ENCODE results near the gene MYO10. TPM values are rescaled to one million over a fixed set of nuclear protein-coding genes. Genes with fewer than 3 reads are reported as not detected.

The MYO10 gene
- total RNA-seq, 1 experiment from 2014 or later: 89.8 TPM

- TF ChIP-seq IRF2 (CRISPR knock-in tag; IDR thresholded peaks at IDR 0.05; ENCODE audit: borderline replicate concordance, low read depth) (no peak), E2F4 (CRISPR knock-in tag; IDR thresholded peaks at IDR 0.05; ENCODE audit: borderline replicate concordance, low read depth) (no peak)
- Mint-ChIP-seq H3K4me3 (no peak overlapping the region), H3K27me3 (ENCODE audit: low read depth) (no peaks in the 10 kb centered on the region), H3K4me1 (peaks cover 18% of the 10 kb centered on the region), H3K9me3 (no peaks in the 10 kb centered on the region), H3K36me3 (no peaks in the 10 kb centered on the region), H3K27ac (no peak overlapping the region)
- ChIA-PET CTCF (interaction anchor here (1.1 to 2.1 kb wide), 2 partner anchors 325 to 383 kb away, joined by 3 to 7 read pairs; no protein-coding TSS in a partner anchor), POLR2A (interaction anchor here (0.5 kb wide), 1 partner anchor 22 kb away, joined by 4 read pairs; no protein-coding TSS in a partner anchor)
- no peak for ATAC-seq
- no peak for DNase-seq (ENCODE audit: low spot score)
Observed at GRCh38 chr5:16807547-16807864, 128.6 kb downstream of the MYO10 start.

- H3K4me1 Mint-ChIP-seq: peaks cover 18% of the 10 kb centered on the region
- H3K4me3 Mint-ChIP-seq: no peak overlapping the region
- H3K9me3 Mint-ChIP-seq: no peaks in the 10 kb centered on the region
- CTCF ChIA-PET: interaction anchor here (1.1 to 2.1 kb wide), 2 partner anchors 326 to 384 kb away, joined by 3 to 7 read pairs; no protein-coding TSS in a partner anchor
- H3K36me3 Mint-ChIP-seq: no peaks in the 10 kb centered on the region
- no peak for DNase-seq (ENCODE audit: low spot score)
- POLR2A ChIA-PET: interaction anchor here (0.5 kb wide), 1 partner anchor 23 kb away, joined by 4 read pairs; no protein-coding TSS in a partner anchor
- 0 out of 2 replicates have a peak overlapping the region, but pooled peaks have one; percentile 16 for H3K27ac Mint-ChIP-seq
- TF ChIP-seq SMAD4 (CRISPR knock-in tag; IDR thresholded peaks at IDR 0.05): no peak
- no peak for TF ChIP-seq GRHL2 (CRISPR knock-in tag; IDR thresholded peaks at IDR 0.05; ENCODE audit: insufficient replicate concordance, severe bottlenecking)
- no peak for TF ChIP-seq JAZF1 (CRISPR knock-in tag; IDR thresholded peaks at IDR 0.05)
- no peak for TF ChIP-seq ARID4B (CRISPR knock-in tag; IDR thresholded peaks at IDR 0.05; ENCODE audit: borderline replicate concordance)
- no peak for TF ChIP-seq ZNF416 (CRISPR knock-in tag; IDR thresholded peaks at IDR 0.05)
- no peak for TF ChIP-seq MLX (CRISPR knock-in tag; IDR thresholded peaks at IDR 0.05)
- TF ChIP-seq ZMAT4 (CRISPR knock-in tag; IDR thresholded peaks at IDR 0.05): no peak
- no peak for TF ChIP-seq NFYB (CRISPR knock-in tag; conservative IDR thresholded peaks at IDR 0.05; ENCODE audit: low read depth)
- no peak for TF ChIP-seq OVOL2 (CRISPR knock-in tag; IDR thresholded peaks at IDR 0.05; ENCODE audit: borderline replicate concordance)
- no peak for TF ChIP-seq USF2 (CRISPR knock-in tag; IDR thresholded peaks at IDR 0.05)
- TF ChIP-seq ZBTB43 (CRISPR knock-in tag; IDR thresholded peaks at IDR 0.05): no peak
- TF ChIP-seq MXD4 (CRISPR knock-in tag; IDR thresholded peaks at IDR 0.05; ENCODE audit: borderline replicate concordance): no peak
- no peak for TF ChIP-seq ZNF396 (CRISPR knock-in tag; IDR thresholded peaks at IDR 0.05; ENCODE audit: borderline replicate concordance)
- ATAC-seq: no peak
- H3K27me3 Mint-ChIP-seq (ENCODE audit: low read depth): no peaks in the 10 kb centered on the region
Observed at GRCh38 chr5:16806711-16807546, 129.2 kb downstream of the MYO10 start.
